CD4-positive, alpha-beta T cell (primary cell): ENCODE data around the gene ARX. TPM values are rescaled to one million over a fixed set of nuclear protein-coding genes. Genes with fewer than 3 reads are reported as not detected.
A peak's percentile ranks its signal among the peaks of the same experiment; 100 is the strongest.

Experiments used
- ATAC-seq: fragments of 200-7000 bp; cut with Tn5 transposase; one replicate; pipeline ENCODE4 v1.10.0; 2022; ENCODE audit warnings: mild to moderate bottlenecking; ENCODE audit not compliant: poor library complexity
- CTCF ChIA-PET: fragments of 350-600 bp; sonication (Branson Sonifier 250); formaldehyde crosslinking; loops from one replicate; lab custom pipeline; 2021; ENCODE audit warnings: antibody characterized with exemption, inconsistent platforms; lab: Charles Lee
- POLR2A ChIA-PET: fragments of 350-600 bp; sonication (Branson Sonifier 250); formaldehyde crosslinking; loops from one replicate; lab custom pipeline; 2021; ENCODE audit warnings: antibody characterized with exemption, inconsistent platforms; lab: Charles Lee
- DNase-seq, 14 experiments: peaks; one replicate each; pipeline ENCODE4 v3.0.0-alpha.2; 2013 to 2020; ENCODE audit warnings: mixed read lengths in 2 of 14
- H3K27ac ChIP-seq, 2 donors: one replicate each; pipeline versions ENCODE4 v1.5.1 to v1.7.0; 2013; ENCODE audit warnings: low read length in 2 of 2, low read depth in 1 of 2, mild to moderate bottlenecking in 1 of 2
- H3K27me3 ChIP-seq, 2 experiments: 1 replicate in 1 of 2; 2 replicates in 1 of 2; pipeline versions ENCODE4 v1.6.1 to v1.7.0; 2013; ENCODE audit warnings: low read length in 2 of 2, control low read depth in 1 of 2, mild to moderate bottlenecking in 1 of 2, moderate library complexity in 1 of 2; ENCODE audit not compliant: insufficient read depth in 2 of 2, control insufficient read depth in 1 of 2
- H3K36me3 ChIP-seq: one replicate; pipeline ENCODE4 v1.6.1; 2013; ENCODE audit warnings: low read length, control low read depth; ENCODE audit not compliant: insufficient read depth
- H3K4me1 ChIP-seq: one replicate; pipeline ENCODE4 v1.6.1; 2013; ENCODE audit warnings: low read length, control low read depth; ENCODE audit not compliant: insufficient read depth
- H3K4me3 ChIP-seq: one replicate; pipeline ENCODE4 v1.5.1; 2013; ENCODE audit warnings: mild to moderate bottlenecking, low read length, moderate library complexity
- H3K9me3 ChIP-seq, 2 experiments: 1 replicate in 1 of 2; 2 replicates in 1 of 2; pipeline versions ENCODE4 v1.6.1 to v1.7.0; 2013; ENCODE audit warnings: low read length in 2 of 2, mild to moderate bottlenecking in 2 of 2, control low read depth in 1 of 2, moderate library complexity in 1 of 2; ENCODE audit not compliant: control insufficient read depth in 1 of 2, insufficient read depth in 1 of 2
- H3K27ac Mint-ChIP-seq: one replicate; pipeline ENCODE4 v1.8.0; 2020; ENCODE audit warnings: mixed read lengths
- H3K27me3 Mint-ChIP-seq: one replicate; pipeline ENCODE4 v1.8.0; 2021; ENCODE audit warnings: mixed read lengths
- H3K36me3 Mint-ChIP-seq: one replicate; pipeline ENCODE4 v1.8.0; 2021; ENCODE audit warnings: low read depth, mixed read lengths
- H3K4me1 Mint-ChIP-seq: one replicate; pipeline ENCODE4 v1.8.0; 2021; ENCODE audit warnings: low read depth, mixed read lengths
- H3K4me3 Mint-ChIP-seq: one replicate; pipeline ENCODE4 v1.8.0; 2020; ENCODE audit warnings: mild to moderate bottlenecking, mixed read lengths
- H3K9me3 Mint-ChIP-seq: one replicate; pipeline ENCODE4 v1.8.0; 2020; ENCODE audit warnings: mixed read lengths
- intact Hi-C, 2 experiments: fragments of 100-400 bp; cut with DNase I in 1 of 2; cut with micrococcal nuclease in 1 of 2; formaldehyde crosslinking; loops; one replicate each; pipeline versions ENCODE4 v1.15.1 to v1.9.0; 2023 to 2025; cut with DNase I, micrococcal nuclease
- total RNA-seq, 174 experiments: library from RNA in 2 of 174; stranded (reverse) in 2 of 174; gene quantifications; one replicate each; pipeline ENCODE4 v1.2.3 and lab custom pipeline; 2021 to 2026
- TF ChIP-seq, protein P1 (sequence below): fragments of 200-600 bp; IDR thresholded peaks from one replicate; pipeline ENCODE4 v1.8.0; 2022; ENCODE audit warnings: antibody characterized with exemption, mild to moderate bottlenecking

The ARX gene
- total RNA-seq, 2 experiments from 2014 or later, result not detected

DNA sequence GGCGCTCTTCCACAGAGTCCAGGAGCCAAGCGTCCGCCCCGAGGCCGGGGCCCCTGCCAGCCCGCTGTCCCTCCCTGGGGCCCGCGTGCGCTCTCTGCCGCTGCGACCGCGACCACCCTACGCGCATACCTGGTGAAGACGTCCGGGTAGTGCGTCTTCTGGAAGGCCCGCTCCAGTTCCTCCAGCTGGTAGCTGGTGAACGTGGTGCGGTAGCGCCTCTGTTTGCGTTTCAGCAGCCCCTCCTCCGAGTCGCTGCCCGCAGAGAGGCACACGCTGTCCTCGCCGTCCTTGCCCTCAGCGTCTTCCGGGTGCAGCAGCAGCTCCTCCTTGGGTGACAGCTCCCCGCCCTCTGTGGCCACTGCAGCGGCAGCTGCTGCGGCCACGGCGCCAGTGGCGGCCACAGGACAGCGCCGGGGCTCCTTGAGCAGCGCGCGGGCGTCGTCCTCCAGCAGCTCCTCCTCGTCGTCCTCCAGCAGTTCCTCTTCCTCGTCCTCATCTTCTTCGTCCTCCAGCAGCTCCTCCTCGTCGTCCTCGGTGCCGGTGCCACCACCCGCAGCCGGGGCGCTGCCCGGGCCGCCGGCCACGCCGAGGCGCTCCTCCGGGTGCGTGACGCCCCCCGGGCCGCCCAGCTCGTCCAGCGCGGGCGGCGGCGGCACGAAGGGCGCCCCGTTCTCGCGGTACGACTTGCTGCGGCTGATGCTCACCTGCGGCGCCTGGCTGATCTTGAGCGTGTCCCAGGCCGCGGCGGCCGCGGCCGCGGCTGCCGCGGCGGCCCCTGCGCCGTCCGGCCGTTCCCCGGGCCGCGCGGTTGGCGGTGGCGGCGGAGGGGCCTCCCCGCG lies 2.8 kb downstream of the ARX start:
- DNase-seq (peak in 3 of 14 experiments; percentile 17 to 31 (median 28)), ATAC-seq (no peak)
- H3K9me3 Mint-ChIP-seq, result no peaks in the 10 kb centered on the region
- no peak overlapping the region for H3K27ac Mint-ChIP-seq
- peaks cover 0 to 27% of the 10 kb centered on the region in 2 experiments for H3K9me3 ChIP-seq
- H3K4me3 Mint-ChIP-seq, result peak overlapping the region; percentile 45
- intact Hi-C loops, result no loop called here
- CTCF ChIA-PET, result no interaction called here
- H3K36me3 Mint-ChIP-seq, result no peaks in the 10 kb centered on the region
- POLR2A ChIA-PET, result no interaction called here
- H3K27ac ChIP-seq, result no peak overlapping the region
- no peak overlapping the region for H3K4me3 ChIP-seq
- H3K27me3 Mint-ChIP-seq, result peaks cover 59% of the 10 kb centered on the region
- H3K4me1 Mint-ChIP-seq, result peaks cover 5% of the 10 kb centered on the region
- TF ChIP-seq, protein P1, sequence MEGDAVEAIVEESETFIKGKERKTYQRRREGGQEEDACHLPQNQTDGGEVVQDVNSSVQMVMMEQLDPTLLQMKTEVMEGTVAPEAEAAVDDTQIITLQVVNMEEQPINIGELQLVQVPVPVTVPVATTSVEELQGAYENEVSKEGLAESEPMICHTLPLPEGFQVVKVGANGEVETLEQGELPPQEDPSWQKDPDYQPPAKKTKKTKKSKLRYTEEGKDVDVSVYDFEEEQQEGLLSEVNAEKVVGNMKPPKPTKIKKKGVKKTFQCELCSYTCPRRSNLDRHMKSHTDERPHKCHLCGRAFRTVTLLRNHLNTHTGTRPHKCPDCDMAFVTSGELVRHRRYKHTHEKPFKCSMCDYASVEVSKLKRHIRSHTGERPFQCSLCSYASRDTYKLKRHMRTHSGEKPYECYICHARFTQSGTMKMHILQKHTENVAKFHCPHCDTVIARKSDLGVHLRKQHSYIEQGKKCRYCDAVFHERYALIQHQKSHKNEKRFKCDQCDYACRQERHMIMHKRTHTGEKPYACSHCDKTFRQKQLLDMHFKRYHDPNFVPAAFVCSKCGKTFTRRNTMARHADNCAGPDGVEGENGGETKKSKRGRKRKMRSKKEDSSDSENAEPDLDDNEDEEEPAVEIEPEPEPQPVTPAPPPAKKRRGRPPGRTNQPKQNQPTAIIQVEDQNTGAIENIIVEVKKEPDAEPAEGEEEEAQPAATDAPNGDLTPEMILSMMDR, result no peak
- no peaks in the 10 kb centered on the region for H3K36me3 ChIP-seq
- peaks cover 40% of the 10 kb centered on the region for H3K4me1 ChIP-seq
- H3K27me3 ChIP-seq, result peaks cover 47 to 78% of the 10 kb centered on the region in 2 experiments

DNA sequence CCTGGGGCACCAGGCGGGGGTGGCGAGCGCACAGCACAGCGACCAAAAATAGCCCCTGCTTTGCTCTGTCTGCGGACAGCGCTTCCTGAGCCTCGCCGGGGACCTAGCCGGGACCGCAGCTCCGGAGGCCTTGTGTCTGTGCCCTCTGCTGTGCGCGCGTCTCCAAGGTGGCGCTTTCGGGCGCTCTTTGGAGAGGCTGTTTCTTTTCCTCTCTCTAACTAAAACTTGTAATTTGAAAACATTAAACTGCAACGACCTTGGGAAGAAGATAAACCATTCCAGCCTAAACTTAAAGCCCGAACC lies 3.4 kb downstream of the ARX start:
- H3K9me3 ChIP-seq, result peaks cover 0 to 20% of the 10 kb centered on the region in 2 experiments
- peaks cover 44 to 77% of the 10 kb centered on the region in 2 experiments for H3K27me3 ChIP-seq
- no peak overlapping the region for H3K27ac Mint-ChIP-seq
- peak overlapping the region; percentile 67 for H3K4me3 Mint-ChIP-seq
- no peak overlapping the region for H3K4me3 ChIP-seq
- H3K4me1 Mint-ChIP-seq, result peaks cover 1% of the 10 kb centered on the region
- ATAC-seq (no peak), DNase-seq (no peak)
- H3K27ac ChIP-seq, result no peak overlapping the region
- intact Hi-C loops, result no loop called here
- TF ChIP-seq, protein P1, result no peak
- ChIA-PET CTCF (no interaction called here), POLR2A (no interaction called here)
- H3K36me3 ChIP-seq, result no peaks in the 10 kb centered on the region
- peaks cover 59% of the 10 kb centered on the region for H3K27me3 Mint-ChIP-seq
- H3K36me3 Mint-ChIP-seq, result no peaks in the 10 kb centered on the region
- H3K9me3 Mint-ChIP-seq, result no peaks in the 10 kb centered on the region
- peaks cover 35% of the 10 kb centered on the region for H3K4me1 ChIP-seq

DNA sequence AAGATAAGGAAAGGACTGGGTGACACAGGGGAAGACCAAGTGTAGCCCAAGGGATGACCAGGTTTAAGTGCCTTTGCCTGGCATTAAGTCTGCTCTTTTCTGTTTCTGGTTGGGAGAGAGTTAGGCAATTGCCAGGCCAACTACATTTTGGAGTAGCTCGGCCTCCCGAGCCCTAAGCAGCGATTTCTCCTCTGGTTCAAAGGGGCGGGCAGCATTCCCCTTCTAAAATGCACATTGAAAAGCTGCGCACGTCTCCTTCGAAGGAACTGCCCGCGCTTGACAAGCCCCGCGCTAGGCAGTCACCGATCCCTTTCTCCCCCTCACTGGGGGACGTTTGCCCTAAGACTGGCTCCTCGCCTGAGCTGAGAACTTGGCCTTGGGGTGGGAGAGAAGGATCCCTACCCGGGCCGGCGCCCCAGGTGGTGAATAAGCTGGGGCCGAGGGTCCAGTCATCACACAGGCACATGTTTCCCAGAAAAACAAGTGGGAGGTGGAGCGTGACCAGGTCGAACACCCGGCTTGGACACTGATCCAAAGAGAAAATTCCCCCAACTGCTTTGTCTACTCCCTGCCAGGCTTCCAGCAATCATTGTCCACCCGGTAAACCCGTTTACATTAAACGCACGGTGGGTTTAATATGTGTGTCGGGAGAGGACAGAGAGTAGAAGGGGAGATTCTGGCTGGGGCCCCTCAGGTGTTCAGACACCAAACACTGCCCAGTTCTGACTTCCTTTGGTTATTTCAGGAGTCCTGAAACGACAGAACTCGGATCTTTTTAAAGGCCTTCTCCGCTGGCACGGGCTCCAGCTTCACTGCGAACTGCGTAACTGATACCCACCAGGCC lies 4.0 kb downstream of the ARX start:
- no peaks in the 10 kb centered on the region for H3K36me3 ChIP-seq
- peaks cover 33% of the 10 kb centered on the region for H3K4me1 ChIP-seq
- intact Hi-C loops, result no loop called here
- peaks cover 40 to 73% of the 10 kb centered on the region in 2 experiments for H3K27me3 ChIP-seq
- CTCF ChIA-PET, result no interaction called here
- Mint-ChIP-seq H3K9me3 (no peaks in the 10 kb centered on the region), H3K4me1 (no peaks in the 10 kb centered on the region), H3K36me3 (no peaks in the 10 kb centered on the region), H3K27ac (no peak overlapping the region), H3K27me3 (peaks cover 55% of the 10 kb centered on the region), H3K4me3 (no peak overlapping the region)
- H3K4me3 ChIP-seq, result no peak overlapping the region
- POLR2A ChIA-PET, result no interaction called here
- H3K27ac ChIP-seq, result no peak overlapping the region
- ATAC-seq, result no peak
- H3K9me3 ChIP-seq, result peaks cover 0 to 16% of the 10 kb centered on the region in 2 experiments
- TF ChIP-seq, protein P1, result no peak
- DNase-seq, result no peak
